Lower lobe of right lung (tissue), 2 donors: ENCODE data around the gene ANKRD17. TPM values are rescaled to one million over a fixed set of nuclear protein-coding genes. Genes with fewer than 3 reads are reported as not detected.

Source experiments
- ATAC-seq, 2 donors: fragments of 200-7000 bp; cut with Tn5 transposase; one replicate each; pipeline ENCODE4 v1.9.1; 2020 to 2022; ENCODE audit warnings: mild to moderate bottlenecking in 2 of 2, moderate library complexity in 2 of 2
- DNase-seq: peaks from one replicate; pipeline ENCODE4 v3.0.0-alpha.2; 2020
- H3K27ac ChIP-seq: fragments of 200-600 bp; one replicate; pipeline ENCODE4 v1.8.0; 2022
- H3K27me3 ChIP-seq: fragments of 200-600 bp; one replicate; pipeline ENCODE4 v1.8.0; 2022; ENCODE audit warnings: low read depth
- H3K36me3 ChIP-seq: fragments of 200-600 bp; one replicate; pipeline ENCODE4 v1.8.0; 2022; ENCODE audit warnings: mild to moderate bottlenecking
- H3K4me1 ChIP-seq: fragments of 200-600 bp; one replicate; pipeline ENCODE4 v1.8.0; 2022
- H3K4me3 ChIP-seq: fragments of 200-600 bp; one replicate; pipeline ENCODE4 v1.8.0; 2022; ENCODE audit warnings: mild to moderate bottlenecking
- H3K9me3 ChIP-seq: fragments of 200-600 bp; one replicate; pipeline ENCODE4 v1.8.0; 2022
- CTCF ChIP-seq: fragments of 200-600 bp; IDR thresholded peaks from one replicate; pipeline ENCODE4 v1.8.0; 2022; ENCODE audit warnings: antibody characterized with exemption, mild to moderate bottlenecking
- intact Hi-C: fragments of 100-400 bp; cut with DNase I; formaldehyde crosslinking; loops from one replicate; pipeline ENCODE4 v1.11.0; 2022
- total RNA-seq: library from RNA; stranded (reverse); fragmentation: NEBNext Ultra II Directional; extraction: Animal tissue kit (Norgen Biotek cat#: 25700); gene quantifications from one replicate; pipeline ENCODE4 v1.2.1, GENCODE V29; 2021
- donor health status: DM: no; HTN: yes; CAD: no; lungs with severe emphysema.

ANKRD17 gene
- total RNA-seq, 1 donor from 2014 or later, result 57.4 TPM

GRCh38 chr4:73281982-73282381 lies 23.4 kb upstream of the ANKRD17 start:
- Histone ChIP-seq H3K27ac (no peak overlapping the region), H3K27me3 (no peaks in the 10 kb centered on the region), H3K9me3 (no peaks in the 10 kb centered on the region), H3K4me3 (no peak overlapping the region), H3K4me1 (no peaks in the 10 kb centered on the region), H3K36me3 (no peaks in the 10 kb centered on the region)
- no peak for DNase-seq
- no peak for ATAC-seq
- TF ChIP-seq CTCF, result no peak
- intact Hi-C loops, result no loop called here

- ATAC-seq, result no peak
- H3K9me3 ChIP-seq, result no peaks in the 10 kb centered on the region
- H3K4me1 ChIP-seq, result no peaks in the 10 kb centered on the region
Observed at GRCh38 chr4:73281396-73281795, 22.8 kb upstream of the ANKRD17 start.

DNA sequence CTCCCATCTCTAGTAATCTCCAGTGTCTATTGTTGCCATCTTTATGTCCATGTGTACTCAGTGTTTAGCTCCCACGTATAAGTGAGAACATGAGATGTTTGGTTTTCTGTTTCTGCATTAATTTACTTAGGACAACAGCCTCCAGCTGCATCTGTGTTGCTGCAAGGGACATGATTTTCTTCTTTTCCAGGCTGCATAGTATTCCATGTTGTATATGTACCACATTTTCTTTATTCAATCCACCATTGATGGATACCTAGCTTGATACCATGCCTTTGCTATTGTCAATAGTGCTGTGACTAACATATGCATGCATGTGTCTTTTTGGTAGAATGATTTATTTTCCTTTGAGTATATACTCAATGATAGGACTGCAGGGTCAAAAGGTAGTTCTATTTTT lies 18.6 kb upstream of the ANKRD17 start:
- TF ChIP-seq CTCF, result no peak
- Histone ChIP-seq H3K27me3 (no peaks in the 10 kb centered on the region), H3K9me3 (no peaks in the 10 kb centered on the region), H3K4me1 (no peaks in the 10 kb centered on the region), H3K27ac (no peak overlapping the region), H3K4me3 (no peak overlapping the region), H3K36me3 (no peaks in the 10 kb centered on the region)
- no peak for ATAC-seq
- no peak for DNase-seq
- intact Hi-C loops, result no loop called here

More at GRCh38 chr4:73281396-73281795, 22.8 kb upstream of the ANKRD17 start:
- H3K27ac ChIP-seq, result no peak overlapping the region
- H3K4me3 ChIP-seq, result no peak overlapping the region
- TF ChIP-seq CTCF, result no peak
- no peak for DNase-seq
- intact Hi-C loops, result no loop called here
- no peaks in the 10 kb centered on the region for H3K27me3 ChIP-seq
- H3K36me3 ChIP-seq, result no peaks in the 10 kb centered on the region

DNA sequence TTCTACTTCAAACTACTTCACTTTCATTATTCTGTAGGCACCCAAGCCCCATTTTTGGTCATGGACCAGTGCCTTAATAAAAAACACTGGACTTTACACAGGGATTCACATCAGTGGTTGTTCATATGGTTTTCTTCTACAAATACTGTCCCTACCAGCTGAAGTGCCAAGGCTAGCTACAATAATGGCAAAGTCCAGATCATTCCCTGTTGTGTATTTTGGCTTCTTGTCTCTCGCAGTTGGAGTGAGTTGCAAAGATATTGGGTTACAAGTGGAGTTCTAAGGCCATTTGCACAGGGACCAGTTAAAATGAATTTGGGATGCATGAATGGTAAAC lies 16.7 kb upstream of the ANKRD17 start:
- Histone ChIP-seq H3K4me1 (no peaks in the 10 kb centered on the region), H3K27ac (no peak overlapping the region), H3K9me3 (no peaks in the 10 kb centered on the region), H3K4me3 (no peak overlapping the region), H3K36me3 (no peaks in the 10 kb centered on the region), H3K27me3 (no peaks in the 10 kb centered on the region)
- TF ChIP-seq CTCF, result no peak
- DNase-seq (no peak), ATAC-seq (no peak)
- intact Hi-C loops, result no loop called here

DNA sequence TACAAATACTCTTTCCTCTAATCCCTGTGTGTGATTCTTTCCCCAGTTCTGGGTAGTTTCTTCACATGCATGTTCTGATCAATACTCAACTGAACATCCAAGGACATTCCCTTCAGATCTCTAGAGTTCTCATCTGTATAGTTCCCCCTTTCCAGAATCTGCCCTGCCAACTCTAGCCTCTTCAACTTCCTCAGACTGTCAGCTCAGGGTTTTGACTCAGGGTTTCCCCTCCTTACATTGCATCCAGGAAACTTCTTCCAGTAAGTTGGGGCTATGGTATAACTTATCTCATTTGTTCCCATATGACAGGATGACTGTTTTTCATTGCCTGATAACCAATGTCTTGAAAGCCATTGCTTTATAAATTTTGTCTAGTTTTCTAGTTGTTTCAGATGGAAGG lies 14.2 kb upstream of the ANKRD17 start:
- H3K27ac ChIP-seq, result no peak overlapping the region
- H3K36me3 ChIP-seq, result no peaks in the 10 kb centered on the region
- H3K4me1 ChIP-seq, result no peaks in the 10 kb centered on the region
- no peak for TF ChIP-seq CTCF
- ATAC-seq (no peak), DNase-seq (no peak)
- intact Hi-C loops, result no loop called here
- no peaks in the 10 kb centered on the region for H3K9me3 ChIP-seq
- no peaks in the 10 kb centered on the region for H3K27me3 ChIP-seq
- no peak overlapping the region for H3K4me3 ChIP-seq

DNA sequence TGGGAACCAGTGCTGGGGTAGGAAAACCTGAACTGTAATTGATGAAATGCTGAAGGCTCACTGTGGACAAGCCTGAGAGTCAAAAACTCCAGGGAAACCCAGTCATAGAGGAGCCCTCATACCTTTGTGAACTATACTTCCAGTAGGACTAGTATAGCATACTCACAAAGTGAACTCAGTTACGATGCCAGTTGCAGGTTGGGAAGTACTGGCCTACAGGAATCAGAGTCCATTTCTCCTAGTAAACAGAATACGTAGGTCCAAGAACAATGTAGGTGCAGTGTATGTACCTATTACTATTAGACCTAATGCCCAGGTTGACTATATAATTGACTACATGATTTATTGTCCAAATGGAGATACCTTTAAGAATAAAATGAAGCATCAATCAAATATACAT lies 8.5 kb upstream of the ANKRD17 start:
- no peak for TF ChIP-seq CTCF
- Histone ChIP-seq H3K27ac (no peak overlapping the region), H3K9me3 (no peaks in the 10 kb centered on the region), H3K36me3 (no peaks in the 10 kb centered on the region), H3K4me3 (no peak overlapping the region), H3K4me1 (no peaks in the 10 kb centered on the region), H3K27me3 (no peaks in the 10 kb centered on the region)
- intact Hi-C loops, result no loop called here
- no peak for DNase-seq
- ATAC-seq, result no peak
